Neuronal stem cell (in vitro differentiated cells): Measurements from ENCODE around the gene DENND1B.

Source experiments
- DNase-seq: peaks from one replicate; pipeline ENCODE4 v3.0.0-alpha.2; 2013; ENCODE audit warnings: low spot score
- H2AFZ ChIP-seq: one replicate; pipeline ENCODE4 v1.6.1; 2013; ENCODE audit warnings: mild to moderate bottlenecking, low read length, inconsistent platforms
- H2AK5ac ChIP-seq: 2 replicates; pipeline ENCODE4 v1.6.1; 2013; ENCODE audit warnings: low read depth, mild to moderate bottlenecking, inconsistent platforms, low read length, moderate library complexity, mixed read lengths
- H2BK120ac ChIP-seq: 2 replicates; pipeline ENCODE4 v1.6.1; 2013; ENCODE audit warnings: low read depth, mild to moderate bottlenecking, inconsistent platforms, low read length, moderate library complexity, mixed read lengths
- H2BK12ac ChIP-seq: one replicate; pipeline ENCODE4 v1.6.1; 2013; ENCODE audit warnings: low read length, inconsistent platforms
- H2BK15ac ChIP-seq: 2 replicates; pipeline ENCODE4 v1.6.1; 2013; ENCODE audit warnings: mild to moderate bottlenecking, low read length, inconsistent platforms, mixed read lengths
- H2BK5ac ChIP-seq: one replicate; pipeline ENCODE4 v1.6.1; 2013; ENCODE audit warnings: inconsistent platforms, mild to moderate bottlenecking, low read length, moderate library complexity
- H3K14ac ChIP-seq: one replicate; pipeline ENCODE4 v1.6.1; 2013; ENCODE audit warnings: low read length, inconsistent platforms
- H3K18ac ChIP-seq: 2 replicates; pipeline ENCODE4 v1.6.1; 2013; ENCODE audit warnings: low read length, inconsistent platforms
- H3K23ac ChIP-seq: 2 replicates; pipeline ENCODE4 v1.6.1; 2013; ENCODE audit warnings: low read depth, mild to moderate bottlenecking, mixed read lengths, low read length, inconsistent platforms; ENCODE audit not compliant: poor library complexity
- H3K27ac ChIP-seq: replicated peaks from 3 replicates; pipeline ENCODE4 v1.5.1; 2013; ENCODE audit warnings: low read length, inconsistent platforms
- H3K27me3 ChIP-seq, 3 experiments: 2 replicates each; pipeline ENCODE4 v1.6.1; 2013; ENCODE audit warnings: low read length in 3 of 3, mild to moderate bottlenecking in 2 of 3, inconsistent platforms in 1 of 3, low read depth in 1 of 3, mixed read lengths in 1 of 3, moderate library complexity in 1 of 3; ENCODE audit not compliant: control insufficient read depth in 3 of 3, insufficient read depth in 3 of 3
- H3K36me3 ChIP-seq, 2 donors: replicated peaks in 1 of 2; 2 replicates each; pipeline ENCODE4 v1.6.1; 2013; ENCODE audit warnings: low read length in 2 of 2; ENCODE audit not compliant: control insufficient read depth in 2 of 2, insufficient read depth in 2 of 2
- H3K4ac ChIP-seq: 2 replicates; pipeline ENCODE4 v1.6.1; 2013; ENCODE audit warnings: inconsistent platforms, mild to moderate bottlenecking, low read length, moderate library complexity
- H3K4me1 ChIP-seq, 2 donors: 1 replicate in 1 of 2; 2 replicates in 1 of 2; pipeline ENCODE4 v1.6.1; 2013; ENCODE audit warnings: low read length in 2 of 2, low read depth in 1 of 2; ENCODE audit not compliant: control insufficient read depth in 2 of 2, insufficient read depth in 1 of 2
- H3K4me2 ChIP-seq: one replicate; pipeline ENCODE4 v1.6.1; 2013; ENCODE audit warnings: mild to moderate bottlenecking, low read length, inconsistent platforms; ENCODE audit not compliant: insufficient read depth, poor library complexity, severe bottlenecking
- H3K4me3 ChIP-seq, 2 donors: 2 replicates each; pipeline ENCODE4 v1.5.1; 2013; ENCODE audit warnings: low read length in 2 of 2, mild to moderate bottlenecking in 2 of 2, inconsistent platforms in 1 of 2, moderate library complexity in 1 of 2
- H3K79me1 ChIP-seq: one replicate; pipeline ENCODE4 v1.6.1; 2013; ENCODE audit warnings: low read depth, mild to moderate bottlenecking, inconsistent platforms, low read length, moderate library complexity
- H3K9ac ChIP-seq: one replicate; pipeline ENCODE4 v1.6.1; 2013; ENCODE audit warnings: mild to moderate bottlenecking, low read depth, low read length, inconsistent platforms; ENCODE audit not compliant: poor library complexity
- H3K9me3 ChIP-seq, 2 donors: replicated peaks in 1 of 2; 2 replicates each; pipeline versions ENCODE3 to v1.6.1; 2013; ENCODE audit warnings: low read length in 2 of 2, mild to moderate bottlenecking in 2 of 2, inconsistent platforms in 1 of 2, low read depth in 1 of 2, mixed read lengths in 1 of 2, moderate library complexity in 1 of 2; ENCODE audit not compliant: control insufficient read depth in 2 of 2, insufficient read depth in 1 of 2
- H4K8ac ChIP-seq: one replicate; pipeline ENCODE4 v1.6.1; 2013; ENCODE audit warnings: low read depth, mild to moderate bottlenecking, inconsistent platforms, low read length, moderate library complexity
- H4K91ac ChIP-seq: one replicate; pipeline ENCODE4 v1.6.1; 2013; ENCODE audit warnings: low read length, low read depth, mild to moderate bottlenecking, inconsistent platforms; ENCODE audit not compliant: poor library complexity
- WGBS, 2 donors: extraction: QIAGEN DNeasy Blood & Tissue Kit; methylation state at CpG; one replicate each; pipeline ENCODE4 v1.1.7; 2013; ENCODE audit warnings: missing lambda C conversion rate in 2 of 2, mixed read lengths in 1 of 2; ENCODE audit not compliant: insufficient read length in 2 of 2, insufficient replicate concordance in 1 of 2; ENCODE audit errors: extremely low coverage in 2 of 2; 5-methylcytosine and 5-hydroxymethylcytosine counted together

The DENND1B gene

GRCh38 chr1:197771904-197772556 is 3.2 kb downstream of the DENND1B start:
- Histone ChIP-seq H3K14ac (no peak overlapping the region), H3K18ac (no peak overlapping the region), H3K27ac (no peak overlapping the region), H3K9ac (no peak overlapping the region), H2AFZ (no peak overlapping the region), H2BK120ac (no peak overlapping the region), H4K8ac (no peak overlapping the region), H3K4me1 (peaks cover 2 to 3% of the 10 kb centered on the region in 2 donors), H2BK12ac (no peak overlapping the region), H2BK5ac (no peak overlapping the region), H3K4me3 (no peak overlapping the region), H2AK5ac (no peak overlapping the region), H3K4ac (no peak overlapping the region), H3K4me2 (no peak overlapping the region), H4K91ac (no peak overlapping the region), H3K23ac (no peak overlapping the region), H2BK15ac (no peak overlapping the region), H3K27me3 (peaks cover 0 to 45% (median 0%) of the 10 kb centered on the region in 3 experiments), H3K79me1 (no peaks in the 10 kb centered on the region), H3K9me3 (no peaks in the 10 kb centered on the region), H3K36me3 (no peaks in the 10 kb centered on the region)
- no peak for DNase-seq
- whole genome bisulfite sequencing, 2 donors = no CpG with 5 or more reads among the region's 6 CpGs

DNA sequence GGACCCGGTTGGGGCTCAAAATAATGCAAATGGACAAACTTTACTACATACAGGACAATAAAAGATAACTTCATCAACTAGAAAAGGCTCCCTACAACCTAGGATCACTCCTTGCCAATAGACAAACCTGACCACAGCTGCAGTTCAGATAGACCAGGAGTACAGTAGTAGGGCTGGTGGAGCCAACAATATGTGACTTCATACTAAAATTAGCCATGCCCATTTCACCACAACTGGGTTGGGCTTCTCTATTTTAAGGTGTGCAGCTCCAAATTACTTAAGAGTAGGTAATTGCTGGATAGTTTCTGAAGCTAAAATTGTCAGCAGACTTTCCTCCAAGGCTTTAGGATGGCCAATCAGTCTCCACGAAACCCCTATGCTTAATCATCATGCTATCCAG is 3.9 kb downstream of the DENND1B start:
- H4K91ac ChIP-seq = no peak overlapping the region
- no peak overlapping the region for H3K23ac ChIP-seq
- no peak overlapping the region for H2AK5ac ChIP-seq
- H3K27me3 ChIP-seq = peaks cover 0 to 40% (median 0%) of the 10 kb centered on the region in 3 experiments
- no peak overlapping the region for H2BK12ac ChIP-seq
- H3K14ac ChIP-seq = no peak overlapping the region
- no peaks in the 10 kb centered on the region for H3K36me3 ChIP-seq
- H3K9me3 ChIP-seq = no peaks in the 10 kb centered on the region
- no peak for DNase-seq
- H3K18ac ChIP-seq = no peak overlapping the region
- no peaks in the 10 kb centered on the region for H3K79me1 ChIP-seq
- no peak overlapping the region for H3K4me2 ChIP-seq
- H2BK5ac ChIP-seq = no peak overlapping the region
- no peak overlapping the region for H2BK120ac ChIP-seq
- no peak overlapping the region for H3K4ac ChIP-seq
- H3K27ac ChIP-seq = no peak overlapping the region
- no peak overlapping the region for H4K8ac ChIP-seq
- no peak overlapping the region for H2AFZ ChIP-seq
- no peak overlapping the region for H2BK15ac ChIP-seq
- no CpG with 5 or more reads among the region's 2 CpGs for WGBS, 2 donors
- no peak overlapping the region for H3K4me3 ChIP-seq
- peaks cover 2 to 3% of the 10 kb centered on the region in 2 donors for H3K4me1 ChIP-seq
- H3K9ac ChIP-seq = no peak overlapping the region

DNA sequence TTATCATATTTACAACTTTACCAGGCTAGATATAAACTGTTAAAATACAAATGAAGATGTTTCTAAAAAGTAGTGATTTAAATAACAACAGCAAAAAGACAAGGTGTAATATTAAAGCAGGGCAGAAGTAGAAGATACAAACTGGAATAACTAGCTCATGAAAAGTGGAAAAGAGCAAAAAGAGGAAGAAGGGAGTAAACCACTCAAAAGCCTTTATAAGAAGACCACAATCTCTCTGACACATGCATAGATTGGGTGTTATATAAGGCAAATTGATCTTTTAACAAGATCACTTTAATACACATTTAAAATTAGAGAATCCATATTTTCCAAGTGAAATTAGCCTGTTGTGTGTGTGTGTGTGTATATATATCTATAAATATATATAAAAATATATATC is 5.0 kb downstream of the DENND1B start:
- Histone ChIP-seq H3K23ac (no peak overlapping the region), H2BK15ac (no peak overlapping the region)
- no peak for DNase-seq

DNA sequence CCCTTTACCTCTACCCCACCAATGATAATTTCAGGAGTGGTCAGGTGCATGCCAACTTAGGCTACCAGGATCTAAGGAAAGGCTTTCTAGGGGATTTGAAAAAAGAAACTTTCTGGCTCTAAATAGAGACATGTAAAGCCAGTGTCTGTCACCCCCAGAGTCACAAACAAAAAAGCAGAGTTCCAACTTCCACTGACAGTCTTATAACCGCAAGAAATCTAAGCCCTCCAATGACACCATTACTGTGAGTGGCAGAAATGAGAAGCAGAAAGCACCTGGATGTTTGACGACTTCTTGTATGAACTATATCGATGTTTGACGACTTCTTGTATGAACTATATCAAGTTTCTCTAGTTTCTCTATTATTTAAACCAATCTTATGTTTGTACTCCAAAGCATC is 6.0 kb downstream of the DENND1B start:
- H2BK5ac ChIP-seq = no peak overlapping the region
- no peak overlapping the region for H3K18ac ChIP-seq
- H2AFZ ChIP-seq = no peak overlapping the region
- no peak overlapping the region for H2BK15ac ChIP-seq
- H3K4me1 ChIP-seq = peaks cover 0 to under 1% of the 10 kb centered on the region in 2 donors
- H3K4me3 ChIP-seq = no peak overlapping the region
- H2BK12ac ChIP-seq = no peak overlapping the region
- no peak for DNase-seq
- WGBS, 2 donors = no CpG with 5 or more reads among the region's 4 CpGs
- H3K9ac ChIP-seq = no peak overlapping the region
- H3K14ac ChIP-seq = no peak overlapping the region
- H3K23ac ChIP-seq = no peak overlapping the region
- no peak overlapping the region for H2BK120ac ChIP-seq
- no peak overlapping the region for H2AK5ac ChIP-seq
- no peak overlapping the region for H3K4ac ChIP-seq
- H3K4me2 ChIP-seq = no peak overlapping the region
- H4K8ac ChIP-seq = no peak overlapping the region
- H3K36me3 ChIP-seq = no peaks in the 10 kb centered on the region
- H3K27me3 ChIP-seq = peaks cover 0 to 22% (median 0%) of the 10 kb centered on the region in 3 experiments
- H4K91ac ChIP-seq = no peak overlapping the region
- no peaks in the 10 kb centered on the region for H3K9me3 ChIP-seq
- H3K79me1 ChIP-seq = no peaks in the 10 kb centered on the region
- H3K27ac ChIP-seq = no peak overlapping the region

More for the DNA sequence above, 5.0 kb downstream of the DENND1B start:
- Histone ChIP-seq H3K36me3 (no peaks in the 10 kb centered on the region), H3K79me1 (no peaks in the 10 kb centered on the region), H3K9ac (no peak overlapping the region), H2BK12ac (no peak overlapping the region), H4K8ac (no peak overlapping the region), H3K14ac (no peak overlapping the region), H3K4me2 (no peak overlapping the region), H2AFZ (no peak overlapping the region), H3K4me1 (peaks cover 0 to 3% of the 10 kb centered on the region in 2 donors), H3K4ac (no peak overlapping the region), H3K9me3 (no peaks in the 10 kb centered on the region), H3K18ac (no peak overlapping the region), H3K4me3 (no peak overlapping the region), H2BK120ac (no peak overlapping the region), H3K27me3 (peaks cover 0 to 29% (median 0%) of the 10 kb centered on the region in 3 experiments), H3K27ac (no peak overlapping the region), H2BK5ac (no peak overlapping the region), H2AK5ac (no peak overlapping the region), H4K91ac (no peak overlapping the region)
